NCI-H510A treated with DMSO at 0.1 percent for 48 hours (cell line): Measurements from ENCODE around the gene CCDC170.
"Not testable (repeated sequence)": the region's sequence is repeated elsewhere in the genome, so short reads cannot be mapped to it uniquely, and the experiment has no call there.

ENCODE experiments used
- DNase-seq: peaks from one replicate; lab custom pipeline; 2025; lab: John Stamatoyannopoulos, UW

The CCDC170 gene

GRCh38 chr6:151493804-151494234 lies at the start of gene CCDC170:
Gene CCDC170, plus strand, starts transcription at chr6:151494017. Its CDS starts 112 bp downstream, at chr6:151494129.
- DNase-seq = no peak

- DNase-seq = no peak
These were observed 48.3 kb upstream of the CCDC170 start for GRCh38 chr6:151445482-151445881.

- DNase-seq = no peak
These were observed 46.6 kb upstream of the CCDC170 start for GRCh38 chr6:151447237-151447636.

GRCh38 chr6:151448623-151449022 lies 45.2 kb upstream of the CCDC170 start:
- DNase-seq = no peak

GRCh38 chr6:151450928-151451327 lies 42.9 kb upstream of the CCDC170 start:
- not testable (repeated sequence) for DNase-seq

- no peak for DNase-seq
These were observed 42.3 kb upstream of the CCDC170 start for GRCh38 chr6:151451417-151451949.

GRCh38 chr6:151451950-151452749 lies 41.7 kb upstream of the CCDC170 start, which contains the start of gene RMND1:
Gene RMND1, minus strand, starts transcription at chr6:151452126. Its CDS starts 6,315 bp downstream, at chr6:151445811.
- peak; percentile 96 for DNase-seq

GRCh38 chr6:151452750-151453427 lies 40.9 kb upstream of the CCDC170 start:
- DNase-seq = no peak

GRCh38 chr6:151455751-151456398 lies 37.9 kb upstream of the CCDC170 start:
- DNase-seq = not testable (repeated sequence)

GRCh38 chr6:151461673-151462072 lies 32.1 kb upstream of the CCDC170 start:
- no peak for DNase-seq

GRCh38 chr6:151464702-151465101 lies 29.1 kb upstream of the CCDC170 start:
- no peak for DNase-seq

- peak; percentile 34 for DNase-seq
These were observed 17.9 kb upstream of the CCDC170 start for GRCh38 chr6:151475653-151476523.

GRCh38 chr6:151477726-151478125 lies 16.1 kb upstream of the CCDC170 start:
- no peak for DNase-seq

GRCh38 chr6:151478670-151479069 lies 15.1 kb upstream of the CCDC170 start:
- no peak for DNase-seq

- DNase-seq = no peak
These were observed 12.0 kb upstream of the CCDC170 start for GRCh38 chr6:151481786-151482185.

- no peak for DNase-seq
These were observed 11.5 kb upstream of the CCDC170 start for GRCh38 chr6:151482290-151482689.

GRCh38 chr6:151483994-151484393 lies 9.8 kb upstream of the CCDC170 start:
- DNase-seq = no peak

- DNase-seq = no peak
These were observed 5.6 kb upstream of the CCDC170 start for GRCh38 chr6:151488226-151488625.

GRCh38 chr6:151490996-151491395 lies 2.8 kb upstream of the CCDC170 start:
- DNase-seq = no peak

- peak; percentile 4 for DNase-seq
These were observed 535 bp upstream of the CCDC170 start for GRCh38 chr6:151493161-151493803.
